ENCODE data around the gene PARD3.

DNA sequence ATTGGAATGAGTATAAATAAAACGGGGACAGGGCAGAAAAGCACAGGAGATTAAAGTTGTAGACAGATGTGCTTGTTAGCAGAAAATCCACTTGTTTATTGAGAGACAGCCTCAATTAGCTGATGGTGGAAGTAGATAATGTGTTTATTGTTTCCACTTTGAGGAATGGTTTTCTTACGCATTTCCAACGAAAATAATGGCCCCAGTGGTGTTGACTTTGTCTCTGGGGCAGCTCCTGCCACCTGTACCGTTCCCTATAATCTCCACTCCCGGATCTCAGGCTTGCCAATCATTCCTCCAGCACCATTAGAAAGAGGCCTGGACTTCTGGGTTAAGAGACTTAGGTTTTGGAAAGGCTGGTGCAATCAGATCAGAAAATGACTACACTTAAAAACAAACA lies 638.7 kb downstream of the PARD3 start:
- no peak for TF ChIP-seq EZH2 (IDR thresholded peaks at IDR 0.05; ENCODE audit: low read length, unreplicated experiment)
- TF ChIP-seq CTCF (conservative IDR thresholded peaks at IDR 0.05; ENCODE audit: low read depth, low read length): no peak
- no peak for TF ChIP-seq EZH2phosphoT487 (IDR thresholded peaks at IDR 0.05; ENCODE audit: borderline replicate concordance, low read length)
